RKO (cell line): Measurements from ENCODE around the gene EGFR.

ENCODE experiments used
- DNase-seq: peaks from one replicate; pipeline ENCODE4 v3.0.0-alpha.2; 2016; ENCODE audit warnings: low spot score

EGFR gene

DNA sequence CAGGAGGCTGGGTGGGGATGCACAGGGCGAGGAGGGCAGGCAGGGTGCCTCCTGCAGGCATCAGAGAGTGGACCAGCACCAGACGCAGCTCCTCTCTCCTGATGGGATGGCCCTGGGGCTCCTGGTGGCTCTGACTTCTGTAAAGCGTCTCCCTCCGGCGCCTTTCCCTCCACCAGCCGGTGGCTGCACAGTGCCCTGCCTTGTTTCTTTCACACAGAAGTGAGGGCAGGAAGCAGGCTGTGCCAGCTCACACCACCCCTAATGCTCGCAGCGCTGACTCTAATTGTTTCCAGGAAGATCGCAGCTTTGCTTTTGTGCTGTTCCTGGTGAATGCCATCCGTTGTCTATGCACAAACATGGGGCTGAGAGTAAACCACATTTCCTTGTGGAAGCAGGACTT, 194.0 kb downstream of the EGFR start:
- DNase-seq, result no peak

DNA sequence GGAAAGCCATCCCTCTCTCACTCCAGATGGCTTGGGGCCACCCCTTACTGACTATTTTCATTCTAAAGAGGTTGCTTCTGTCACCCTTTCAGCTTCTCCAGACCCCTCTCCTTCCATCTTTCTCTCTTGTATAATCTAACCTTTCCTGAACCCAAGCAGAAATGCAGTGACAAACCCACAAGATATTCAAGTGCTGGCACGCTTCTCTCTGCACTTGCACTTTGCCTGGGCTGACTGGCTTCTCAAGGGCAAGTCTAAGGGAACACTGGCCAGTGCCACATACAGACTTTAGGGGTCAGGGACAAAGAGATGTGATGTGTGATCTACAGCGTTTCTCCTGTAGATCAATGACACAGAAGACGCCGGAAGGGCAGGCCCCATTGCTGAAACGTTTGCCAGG, 195.9 kb downstream of the EGFR start:
- DNase-seq, result no peak

DNA sequence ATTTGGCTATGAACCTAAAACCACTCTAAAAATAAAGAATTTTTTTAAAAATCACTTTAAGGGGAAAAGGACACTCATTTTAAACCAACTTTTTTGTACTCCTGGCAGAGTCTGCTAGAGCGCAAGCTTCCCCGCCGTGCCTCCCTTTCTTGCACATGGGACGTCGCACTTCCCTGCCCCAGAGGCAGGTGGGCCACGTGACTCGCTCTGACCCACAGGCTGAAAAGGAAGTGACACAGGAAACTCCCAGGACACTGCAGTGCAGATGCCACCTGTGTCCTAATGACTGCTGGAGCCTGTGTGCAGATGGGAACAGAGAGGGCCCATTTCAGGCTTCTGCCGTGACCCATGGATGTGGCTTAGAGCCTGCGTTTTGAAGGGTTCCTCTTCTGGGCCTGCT, 204.2 kb downstream of the EGFR start:
- DNase-seq, result no peak

DNA sequence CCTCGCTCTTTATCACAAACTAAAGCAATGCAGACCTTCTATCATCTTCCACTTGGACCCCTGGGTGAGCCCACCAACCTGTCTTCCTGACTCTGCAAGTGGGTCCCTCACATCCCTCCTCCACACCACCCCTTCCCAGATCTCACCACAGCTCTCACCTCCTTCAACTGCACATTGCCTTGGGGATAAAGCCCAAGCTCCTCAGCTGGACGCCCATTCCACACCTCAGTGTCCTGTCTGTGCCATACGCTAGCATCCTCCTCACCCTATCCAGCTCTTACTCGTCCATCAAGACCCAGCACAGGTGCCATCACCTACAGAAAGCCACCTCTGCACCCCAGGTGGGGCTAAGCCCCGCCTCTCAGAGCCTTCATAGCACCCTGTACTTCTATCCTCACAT, 205.3 kb downstream of the EGFR start:
- DNase-seq, result no peak

DNA sequence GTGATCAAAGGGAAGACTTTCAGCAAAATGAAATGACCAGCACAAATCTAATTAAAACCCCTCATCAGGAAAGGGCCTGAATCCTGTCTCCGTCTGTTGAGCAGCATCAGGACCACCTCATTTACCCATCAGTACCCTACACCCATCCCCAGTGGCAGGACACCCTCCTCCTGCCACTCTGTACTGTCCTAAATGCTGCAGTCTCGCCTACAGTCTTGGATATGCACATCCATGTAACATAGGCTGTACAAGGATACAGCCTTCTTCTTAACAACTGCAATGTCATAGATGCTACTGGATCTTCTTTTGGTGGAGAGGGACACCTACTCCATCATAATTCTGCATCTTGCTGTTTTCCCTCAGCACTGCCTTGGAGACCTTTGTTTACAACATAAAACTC, 206.0 kb downstream of the EGFR start:
- DNase-seq, result no peak

DNA sequence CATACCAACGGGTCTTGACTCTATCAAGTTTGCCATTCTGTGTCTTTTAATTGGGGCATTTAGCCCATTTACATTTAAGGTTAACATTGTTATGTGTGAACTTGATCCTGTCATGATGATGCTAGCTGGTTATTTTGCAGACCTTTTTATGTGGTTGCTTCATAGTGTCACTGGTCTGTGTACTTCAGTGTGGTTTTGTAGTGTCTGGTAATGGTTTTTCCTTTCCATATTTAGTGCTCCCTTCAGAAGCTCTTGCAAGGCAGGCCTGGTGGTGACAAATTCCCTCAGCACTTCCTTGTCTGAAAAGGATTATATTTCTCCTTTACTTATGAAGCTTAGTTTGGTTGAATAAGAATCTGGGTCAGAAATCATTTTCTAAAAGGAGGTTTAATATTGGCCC, 211.2 kb downstream of the EGFR start:
- DNase-seq, result no peak

DNA sequence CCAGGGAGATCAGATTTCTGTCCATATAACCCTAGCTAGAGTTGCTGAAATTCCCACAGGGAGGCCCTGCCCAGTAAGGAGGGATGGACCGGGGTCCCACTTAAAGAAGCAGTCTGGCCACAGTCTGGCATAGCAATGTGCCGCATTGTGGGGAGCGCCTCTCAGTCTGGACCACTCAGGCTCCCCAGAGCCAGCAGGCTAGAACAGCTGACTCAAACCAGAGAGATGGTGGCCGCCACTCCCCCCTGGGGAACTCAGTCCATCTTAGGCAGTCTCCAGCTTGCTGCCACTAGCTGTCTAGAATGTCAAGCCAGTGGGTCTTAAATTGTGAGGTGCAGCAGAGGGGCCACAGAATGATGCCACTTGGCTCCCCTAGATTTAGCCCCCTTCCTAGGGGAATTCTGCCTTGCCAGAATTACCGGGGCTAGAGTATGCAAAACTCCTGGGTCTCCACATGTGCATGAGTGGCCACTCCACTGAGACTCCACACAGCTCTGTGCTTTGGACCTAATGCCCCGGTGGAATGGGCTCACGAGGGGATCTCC, 213.0 kb downstream of the EGFR start:
- DNase-seq, result no peak

DNA sequence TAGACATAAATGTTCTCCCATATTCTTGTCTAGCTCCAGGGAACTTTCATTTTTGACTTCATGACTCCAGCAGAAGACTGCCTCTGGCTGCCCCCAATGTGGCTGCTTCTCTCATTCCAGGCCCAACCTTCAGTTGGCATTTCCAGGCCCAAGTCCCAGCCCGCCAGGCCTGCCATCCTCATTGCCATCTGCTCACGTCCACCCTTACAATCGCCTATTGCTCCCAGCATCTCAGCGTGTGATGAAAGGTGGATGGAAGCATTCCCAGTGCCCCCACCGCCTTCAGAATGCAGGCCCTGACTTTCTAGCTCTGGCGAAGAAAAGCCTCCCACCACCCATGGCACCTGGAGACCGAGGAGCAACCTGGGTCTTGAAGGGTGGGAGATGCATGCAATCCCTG, 214.2 kb downstream of the EGFR start:
- no peak for DNase-seq

DNA sequence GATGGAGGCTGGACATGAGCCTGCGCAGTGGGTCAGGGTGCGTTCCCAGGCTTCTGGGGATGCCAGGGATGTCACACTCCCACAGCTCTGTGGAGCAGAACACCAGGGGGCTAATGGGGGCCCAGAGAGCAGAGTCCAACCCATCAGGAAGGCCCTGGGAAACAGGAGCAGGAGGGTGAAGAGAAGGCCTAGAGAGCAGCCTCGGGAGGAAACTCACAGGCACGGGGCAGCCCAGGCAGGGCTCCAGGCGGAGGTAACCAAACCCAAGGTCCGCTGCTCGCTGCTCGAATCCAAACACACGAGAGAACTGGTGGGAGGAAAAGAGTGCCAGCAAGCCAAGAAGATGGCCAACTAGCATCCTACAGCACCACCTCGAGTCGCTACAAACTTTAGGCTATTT, 215.6 kb downstream of the EGFR start:
- no peak for DNase-seq

DNA sequence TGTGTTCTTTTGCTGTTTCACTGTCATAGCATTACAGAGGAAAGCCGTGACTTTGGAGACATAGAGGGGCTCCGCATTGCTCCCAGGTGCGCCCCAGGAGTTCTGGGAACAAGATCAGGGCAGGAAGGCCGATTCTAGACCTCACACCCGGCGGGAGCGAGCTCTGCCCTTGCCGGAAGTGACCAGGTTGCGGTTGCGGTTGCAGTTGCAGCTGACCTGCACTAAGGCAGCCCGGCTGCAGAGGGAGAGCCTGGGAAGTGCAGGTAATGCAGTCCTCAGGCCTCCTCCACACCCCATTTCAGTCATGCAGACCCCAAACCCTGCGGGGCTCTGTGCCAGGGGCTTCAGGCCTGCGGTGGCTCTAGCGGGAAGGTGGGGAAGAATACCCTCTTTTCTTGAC, 216.3 kb downstream of the EGFR start:
- DNase-seq, result no peak

DNA sequence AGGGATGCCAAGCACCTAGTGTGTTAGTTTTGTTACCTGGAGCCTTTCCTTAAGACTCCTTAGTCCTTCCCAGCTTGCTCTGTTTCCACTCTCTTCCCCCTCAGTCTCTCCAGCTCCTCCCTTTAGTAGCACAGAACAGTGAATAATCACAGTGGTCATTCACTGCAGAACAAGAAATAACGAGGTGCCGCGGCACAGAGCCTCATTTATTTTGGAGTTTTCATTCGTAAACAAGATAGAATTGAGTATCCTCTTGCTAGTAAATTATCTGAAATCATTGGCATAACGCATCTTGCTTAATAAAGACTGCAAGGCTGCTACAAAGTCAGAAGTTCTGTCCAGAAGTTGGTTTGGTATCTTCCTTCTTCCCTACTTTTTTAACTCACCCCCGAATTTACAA, 217.0 kb downstream of the EGFR start:
- no peak for DNase-seq

DNA sequence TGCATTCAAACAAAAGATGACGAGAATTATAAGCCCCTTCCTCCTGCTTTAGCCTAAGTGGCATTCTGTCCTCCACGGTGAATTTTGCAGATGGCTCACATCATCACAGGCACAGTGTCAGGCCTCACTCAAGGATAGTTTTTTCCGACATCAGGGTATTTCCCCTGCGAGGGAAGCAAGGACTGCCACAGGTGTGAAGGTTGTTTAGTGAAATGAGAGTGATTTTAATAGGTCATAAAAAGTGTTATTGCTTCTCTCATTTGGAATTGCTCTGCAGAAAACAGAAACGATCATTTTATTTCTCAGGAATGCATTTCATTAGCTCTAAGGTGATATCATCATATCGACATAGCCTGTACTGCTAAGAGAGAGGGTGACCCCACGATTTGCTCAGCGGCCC, 217.7 kb downstream of the EGFR start:
- DNase-seq, result no peak

DNA sequence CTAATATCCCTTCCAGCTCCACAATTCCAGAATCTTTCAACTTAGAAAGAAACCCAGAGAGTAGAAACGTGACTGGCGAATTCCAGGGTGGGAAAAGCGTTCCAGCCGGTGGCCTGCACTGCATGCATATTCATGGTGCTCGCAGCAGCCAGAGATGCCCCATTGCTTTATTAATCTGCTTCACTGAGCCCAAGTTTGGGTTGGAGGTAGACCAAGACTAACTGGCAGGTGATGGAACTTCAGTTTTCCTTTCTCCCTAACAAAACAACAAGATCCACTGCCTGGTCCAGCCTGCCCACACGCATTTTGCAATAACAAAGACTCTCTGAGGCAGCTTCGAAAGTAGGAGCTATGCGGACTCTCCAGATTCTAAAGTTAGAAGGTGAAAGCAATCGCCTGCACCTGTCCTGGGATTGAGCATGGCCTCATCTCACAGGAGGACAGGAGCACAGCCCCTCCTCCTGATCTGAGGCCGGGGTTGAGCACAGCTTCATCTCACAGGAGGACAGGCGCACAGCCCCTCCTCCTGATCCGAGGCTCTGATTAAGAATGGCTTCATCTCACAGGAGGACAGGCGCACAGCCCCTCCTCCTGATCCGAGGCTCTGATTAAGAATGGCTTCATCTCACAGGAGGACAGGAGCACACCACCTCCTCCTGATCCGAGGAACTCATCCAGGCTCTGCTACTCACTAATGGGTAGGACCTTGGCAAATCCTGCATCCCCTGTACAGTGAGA, 218.5 kb downstream of the EGFR start:
- DNase-seq, result no peak

DNA sequence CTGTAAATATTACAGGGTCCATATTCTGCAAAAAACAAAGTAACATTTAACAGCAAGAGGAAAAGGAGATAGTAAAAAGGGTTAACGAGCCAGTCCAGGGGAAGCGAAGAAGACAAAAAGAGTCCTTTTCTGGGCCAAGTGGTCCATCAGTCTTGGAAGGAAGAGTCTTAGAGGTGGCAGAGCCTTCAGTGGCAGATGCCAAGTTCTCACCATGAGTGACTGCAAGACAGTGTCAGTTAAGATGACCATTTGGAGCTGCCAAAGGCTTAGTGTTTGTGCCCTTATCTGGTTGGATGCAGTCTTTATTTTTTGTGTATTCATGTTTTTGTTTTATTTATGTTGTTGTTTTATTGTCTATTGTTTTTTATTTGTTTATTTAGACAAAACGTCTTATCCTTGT, 220.6 kb downstream of the EGFR start:
- no peak for DNase-seq

DNA sequence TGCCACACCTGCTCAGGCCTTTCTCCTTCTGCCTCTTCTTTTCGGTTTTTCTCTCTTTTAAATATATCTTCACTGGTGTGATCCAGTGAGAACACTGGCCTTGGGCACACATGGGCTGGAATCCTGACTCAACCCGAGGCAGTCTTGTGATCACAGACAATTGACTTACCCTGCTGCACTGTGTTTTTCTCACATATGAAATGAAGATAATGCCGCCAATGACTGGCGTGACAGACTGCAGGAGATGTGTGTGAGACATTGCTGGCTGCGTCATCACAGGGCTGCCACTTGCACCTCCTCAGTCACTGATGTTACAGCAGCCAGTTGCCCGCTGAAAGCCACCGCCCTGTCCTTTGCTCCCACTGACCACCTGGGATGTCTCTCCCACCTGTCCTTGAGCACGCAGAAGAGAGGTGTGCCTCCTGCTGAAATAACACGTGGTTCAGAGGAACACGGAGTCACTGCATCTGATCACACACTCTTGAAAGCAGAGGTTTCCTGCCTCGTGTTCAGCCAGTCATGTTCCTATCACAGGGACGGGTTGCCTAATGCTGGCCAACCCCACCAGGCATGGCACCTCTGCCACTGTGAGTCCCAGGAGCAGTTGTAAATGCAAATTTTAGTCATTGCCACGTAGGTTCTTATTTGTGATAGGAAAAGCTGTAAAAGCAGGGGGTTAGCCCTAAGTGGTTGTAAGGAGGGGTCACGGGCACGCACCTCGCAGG, 221.8 kb downstream of the EGFR start:
- DNase-seq, result no peak

DNA sequence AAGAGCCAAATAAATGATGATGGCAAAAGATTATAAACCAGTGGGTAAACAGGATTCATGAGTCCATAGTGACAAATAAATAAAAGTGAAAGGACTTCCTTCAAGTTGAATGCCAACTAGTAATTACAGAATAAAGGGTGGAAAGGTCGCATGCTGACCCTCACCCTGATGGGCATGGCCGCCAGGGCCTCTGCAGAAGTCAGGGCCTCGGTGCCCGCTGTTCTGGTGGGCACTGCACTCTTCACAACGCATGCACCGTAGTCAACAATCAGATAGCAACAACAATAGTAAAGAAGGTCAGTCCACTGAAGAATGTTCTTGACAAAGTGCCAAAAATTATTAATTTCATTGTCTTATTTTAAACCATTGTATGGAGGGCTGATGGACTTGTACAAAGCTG, 223.1 kb downstream of the EGFR start:
- no peak for DNase-seq

DNA sequence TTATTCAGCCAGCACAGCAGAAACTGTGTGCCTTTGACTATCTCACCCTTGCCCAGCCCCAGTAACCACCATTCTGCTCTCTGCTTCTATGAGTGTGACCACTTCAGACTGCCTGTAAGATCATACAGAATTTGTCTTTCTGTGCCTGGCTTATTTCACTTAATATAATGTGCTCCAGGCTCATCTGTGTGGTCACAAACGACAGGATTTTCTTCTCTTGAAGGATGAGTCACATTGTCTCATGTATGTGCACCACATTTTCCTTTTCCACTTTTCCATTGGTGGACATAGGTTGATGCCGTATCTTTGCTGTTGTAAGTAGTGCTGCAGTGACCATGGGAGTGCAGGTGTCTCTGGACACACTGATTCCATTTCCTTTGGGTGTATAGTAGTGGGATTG, 223.8 kb downstream of the EGFR start:
- DNase-seq, result no peak

DNA sequence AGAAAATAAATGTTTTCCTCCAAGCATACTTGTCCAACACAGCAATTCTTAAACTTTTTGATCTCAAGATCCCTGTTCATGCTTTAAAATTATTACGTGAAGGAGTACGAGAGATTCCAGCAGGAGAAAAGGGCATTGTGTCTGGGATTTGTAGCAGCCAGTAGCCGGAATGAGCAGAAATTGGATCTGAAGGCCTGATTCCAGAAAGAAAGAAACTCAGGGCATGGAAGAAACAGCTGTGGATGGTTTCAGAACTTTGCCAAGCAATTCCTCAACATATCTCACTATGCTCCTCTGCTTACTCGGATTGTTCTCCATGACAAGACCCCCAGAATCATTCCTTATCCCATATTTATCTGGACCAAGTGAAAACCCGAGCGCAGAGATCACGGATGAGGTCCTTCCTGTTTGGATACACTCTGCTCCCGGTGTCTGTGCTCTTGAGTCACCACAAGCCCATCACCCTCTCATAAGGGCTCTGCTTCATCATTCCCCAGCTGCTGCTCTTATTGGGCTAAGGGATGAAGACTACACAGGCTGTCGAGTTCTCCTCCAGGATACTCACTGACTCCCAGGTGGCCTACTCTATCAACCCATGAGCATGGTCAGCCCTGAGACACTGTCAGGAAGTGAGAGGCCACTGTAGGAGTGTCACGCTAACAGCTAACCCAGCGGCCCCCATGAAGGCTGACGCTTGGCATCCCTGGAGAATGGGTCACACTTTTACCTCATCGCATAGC, 225.4 kb downstream of the EGFR start:
- no peak for DNase-seq

DNA sequence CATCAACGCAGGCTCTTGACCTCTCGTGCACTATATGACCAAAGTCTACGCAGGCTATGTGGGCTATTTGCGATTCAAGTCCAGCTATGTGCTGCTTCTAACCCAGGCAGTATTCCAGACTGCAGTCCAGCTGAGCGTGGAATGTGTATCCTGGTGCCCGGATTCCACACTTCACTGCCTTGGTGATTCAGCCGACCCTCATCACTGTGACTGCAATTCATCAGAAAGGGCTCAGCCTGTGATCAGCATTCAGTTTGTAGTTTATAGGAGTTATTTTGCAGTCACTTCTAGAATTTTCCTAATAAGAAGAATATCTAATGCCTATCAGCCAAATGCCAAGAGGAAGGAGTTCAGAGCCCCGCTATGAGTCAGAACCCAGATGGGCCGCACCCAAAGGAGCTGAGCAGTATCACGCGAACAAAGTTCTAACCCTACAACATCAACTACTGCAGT, 226.5 kb downstream of the EGFR start:
- no peak for DNase-seq

DNA sequence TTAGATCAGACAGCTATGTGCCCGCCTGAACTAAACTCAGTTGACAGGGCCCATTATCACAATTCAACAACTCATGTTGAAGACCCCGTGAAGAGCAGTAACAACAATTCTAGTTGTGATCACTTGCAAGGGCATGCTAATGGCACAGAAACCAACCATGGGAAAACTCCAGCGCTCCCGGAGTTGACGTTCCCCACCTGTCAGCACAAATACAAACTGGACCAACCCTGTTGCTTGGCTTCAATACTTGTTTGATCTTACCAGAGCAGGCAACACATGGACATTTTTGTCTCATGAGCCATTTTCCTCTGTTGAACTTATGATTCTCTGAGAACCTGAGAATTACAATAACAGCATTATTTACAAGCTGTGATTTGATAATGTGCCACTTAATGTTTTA, 227.4 kb downstream of the EGFR start:
- no peak for DNase-seq

DNA sequence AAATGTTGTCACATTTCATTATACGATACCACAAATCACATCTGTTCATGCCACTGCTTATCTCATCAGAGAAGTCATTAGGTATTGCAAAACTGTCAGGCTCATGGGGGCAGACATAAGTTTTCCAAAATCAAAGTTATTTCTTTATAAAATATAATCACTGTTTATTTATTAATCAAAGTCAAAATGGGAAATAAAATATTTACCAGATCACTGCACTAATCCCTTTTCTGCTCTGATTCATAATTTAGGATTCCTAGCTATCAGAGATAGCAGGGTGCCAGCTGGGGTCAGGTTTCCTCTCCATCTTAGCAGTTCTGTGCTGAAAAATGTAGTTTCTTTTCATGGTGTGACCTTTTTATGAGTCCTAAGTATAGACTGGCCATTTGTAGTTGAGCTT, 228.6 kb downstream of the EGFR start:
- no peak for DNase-seq

DNA sequence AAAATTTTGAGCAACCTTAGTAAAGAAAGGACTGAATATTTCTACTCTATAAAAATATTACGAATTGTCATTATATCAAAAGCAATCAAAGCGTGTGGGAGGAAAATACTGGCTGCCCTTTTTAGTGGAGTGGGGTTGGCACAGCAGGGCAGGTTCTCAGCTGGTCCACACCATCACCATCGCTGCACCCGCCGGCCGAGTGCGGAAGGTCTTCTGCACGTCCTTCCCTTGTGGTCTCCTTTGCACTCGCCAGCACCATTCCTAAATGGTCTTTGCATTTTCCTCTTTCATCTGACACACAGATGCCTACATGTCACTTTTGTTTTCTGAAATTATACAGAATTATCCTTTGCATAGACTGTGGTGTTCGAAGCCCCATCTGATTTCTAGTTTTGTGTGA, 229.7 kb downstream of the EGFR start:
- no peak for DNase-seq

DNA sequence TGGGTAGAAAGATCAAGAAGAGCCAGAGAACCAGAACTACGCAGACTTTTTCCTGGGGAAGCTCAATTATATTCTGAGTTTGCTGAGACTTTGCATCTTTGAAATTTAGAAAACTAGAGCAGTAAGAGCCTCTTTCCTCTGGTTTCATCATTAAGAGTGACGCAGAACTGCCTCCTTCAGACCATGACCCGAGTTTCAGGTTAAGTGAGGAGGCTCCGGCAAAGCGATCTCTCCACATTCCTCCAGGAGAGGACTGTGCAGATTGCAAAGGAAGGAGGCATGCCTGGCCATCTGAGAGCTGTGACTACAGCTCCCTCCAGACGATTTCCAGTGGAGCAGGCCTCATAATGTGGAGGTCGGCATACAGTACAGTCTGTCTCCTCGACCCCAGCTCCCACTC, 230.5 kb downstream of the EGFR start:
- no peak for DNase-seq
